NCI-H1694 (cell line): ENCODE measurements around the gene SEPTIN8.
"Not testable (repeated sequence)": the region's sequence is repeated elsewhere in the genome, so short reads cannot be mapped to it uniquely, and the experiment has no call there.

Experiments used
- DNase-seq: peaks from one replicate; lab custom pipeline; 2025; lab: John Stamatoyannopoulos, UW

SEPTIN8 gene

GRCh38 chr5:132812123-132812765 is 35.2 kb upstream of the SEPTIN8 start:
- DNase-seq = peak; percentile 15

DNA sequence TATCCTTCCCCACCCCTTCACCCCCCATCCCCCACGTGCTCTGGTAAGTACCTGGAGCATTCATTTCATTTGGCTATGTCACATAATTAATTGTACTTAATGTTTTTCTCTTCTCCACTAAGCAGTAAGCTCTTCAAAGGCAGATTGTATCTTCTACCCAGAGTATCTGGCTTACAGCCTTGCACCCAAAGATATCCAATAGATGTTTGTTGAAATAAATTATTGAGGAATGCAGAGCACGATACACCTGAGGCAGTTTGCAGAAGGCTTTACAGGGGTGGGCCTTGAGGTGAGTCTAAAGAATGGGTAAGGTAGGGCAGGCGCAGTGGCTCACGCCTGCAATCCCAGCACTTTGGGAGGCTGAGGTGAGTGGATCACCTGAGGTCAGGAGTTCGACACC is 33.6 kb upstream of the SEPTIN8 start:
- no peak for DNase-seq

DNA sequence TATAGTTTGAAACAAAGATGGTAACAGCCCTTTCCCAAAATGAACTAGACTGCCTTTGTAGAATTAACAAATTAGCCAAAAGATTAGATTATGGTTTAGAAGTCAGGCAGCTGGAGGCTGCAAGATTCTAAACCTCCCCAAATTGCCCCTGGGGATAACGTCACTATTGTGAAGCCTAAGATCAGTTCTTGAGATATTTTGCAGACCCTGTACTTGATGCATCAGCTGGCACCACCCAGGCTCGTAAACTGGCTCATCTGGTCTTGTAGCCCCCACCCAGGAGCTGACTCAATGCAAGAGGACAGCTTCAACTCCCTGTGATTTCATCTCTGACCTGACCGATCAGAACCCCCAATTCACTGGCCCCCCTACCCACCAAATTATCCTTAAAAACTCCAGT is 31.8 kb upstream of the SEPTIN8 start:
- DNase-seq = no peak

DNA sequence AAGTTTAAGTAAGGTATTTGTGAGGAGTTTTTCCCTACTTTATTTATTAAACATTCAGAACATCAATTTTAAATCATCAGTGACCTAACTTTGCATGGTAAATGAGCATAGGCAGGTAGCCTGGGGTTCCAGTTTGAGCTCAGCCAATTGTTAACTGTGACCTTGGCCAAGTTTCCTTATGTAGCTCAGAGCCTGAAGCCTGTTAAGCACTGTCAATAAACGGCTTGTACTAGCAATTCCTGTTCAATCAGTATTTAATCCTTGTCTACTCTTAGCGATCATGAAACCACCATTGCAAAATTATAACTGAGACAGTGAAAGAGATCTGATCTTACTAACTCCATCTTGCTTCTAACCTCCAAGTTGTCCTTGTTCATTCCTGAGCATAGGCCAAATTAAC is 31.4 kb upstream of the SEPTIN8 start:
- no peak for DNase-seq

- no peak for DNase-seq
Measured at GRCh38 chr5:132807163-132807838, 30.3 kb upstream of the SEPTIN8 start.

GRCh38 chr5:132806804-132807162 is 29.7 kb upstream of the SEPTIN8 start:
- not testable (repeated sequence) for DNase-seq

DNA sequence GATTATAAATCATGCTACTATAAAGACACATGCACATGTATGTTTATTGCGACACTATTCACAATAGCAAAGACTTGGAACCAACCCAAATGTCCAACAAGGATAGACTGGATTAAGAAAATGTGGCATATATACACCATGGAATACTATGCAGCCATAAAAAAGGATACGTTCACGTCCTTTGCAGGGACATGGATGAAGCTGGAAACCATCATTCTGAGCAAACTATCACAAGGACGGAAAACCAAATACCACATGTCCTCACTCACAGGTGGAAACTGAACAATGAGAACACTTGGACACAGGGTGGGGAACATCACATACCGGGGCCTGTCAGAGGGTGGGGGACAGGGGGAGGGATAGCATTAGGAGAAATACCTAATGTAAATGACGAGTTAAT is 28.8 kb upstream of the SEPTIN8 start:
- DNase-seq = not testable (repeated sequence)

- not testable (repeated sequence) for DNase-seq
Measured at GRCh38 chr5:132804219-132804618, 27.2 kb upstream of the SEPTIN8 start.

DNA sequence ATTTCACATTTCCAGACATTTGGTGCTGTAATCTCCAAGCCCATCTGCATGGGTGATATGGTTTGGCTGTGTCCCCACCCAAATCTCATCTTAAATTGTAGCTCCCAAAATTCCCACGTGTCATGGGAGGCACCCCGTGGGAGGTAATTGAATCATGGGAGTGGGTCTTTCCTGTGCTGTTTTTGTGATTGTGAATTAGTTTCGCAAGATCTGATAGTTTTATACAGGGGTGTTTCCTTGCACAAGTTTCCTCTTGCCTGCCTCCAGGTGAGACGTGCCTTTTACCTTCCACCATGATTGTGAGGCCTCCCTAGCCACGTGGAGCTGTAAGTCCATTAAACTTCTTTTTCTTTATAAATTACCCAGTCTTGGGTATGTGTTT is 25.6 kb upstream of the SEPTIN8 start:
- DNase-seq = not testable (repeated sequence)

- no peak for DNase-seq
Measured at GRCh38 chr5:132802044-132802684, 25.1 kb upstream of the SEPTIN8 start.

- no peak for DNase-seq
Measured at GRCh38 chr5:132800545-132800944, 23.5 kb upstream of the SEPTIN8 start.

GRCh38 chr5:132799392-132799791 is 22.4 kb upstream of the SEPTIN8 start:
- DNase-seq = no peak

GRCh38 chr5:132797651-132798050 is 20.6 kb upstream of the SEPTIN8 start:
- DNase-seq = no peak

DNA sequence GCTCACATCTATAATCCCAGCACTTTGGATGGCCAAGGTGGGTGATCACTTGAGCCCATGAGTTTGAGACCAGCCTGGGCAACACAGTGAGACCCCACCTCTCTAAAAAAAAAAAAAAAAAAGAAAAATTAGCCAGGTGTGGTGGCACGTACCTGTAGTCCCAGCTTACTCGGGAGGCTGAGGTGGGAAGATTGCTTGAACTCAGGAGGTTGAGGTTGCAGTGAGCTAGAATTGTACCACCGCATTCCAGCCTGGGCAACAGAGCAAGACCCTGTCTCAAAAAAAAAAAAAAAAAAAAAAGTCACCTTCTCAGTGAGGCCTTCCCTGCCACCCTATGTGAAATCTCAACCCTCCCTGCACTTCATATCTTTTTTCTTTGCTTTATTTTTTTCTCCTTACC is 14.0 kb upstream of the SEPTIN8 start:
- DNase-seq = no peak

DNA sequence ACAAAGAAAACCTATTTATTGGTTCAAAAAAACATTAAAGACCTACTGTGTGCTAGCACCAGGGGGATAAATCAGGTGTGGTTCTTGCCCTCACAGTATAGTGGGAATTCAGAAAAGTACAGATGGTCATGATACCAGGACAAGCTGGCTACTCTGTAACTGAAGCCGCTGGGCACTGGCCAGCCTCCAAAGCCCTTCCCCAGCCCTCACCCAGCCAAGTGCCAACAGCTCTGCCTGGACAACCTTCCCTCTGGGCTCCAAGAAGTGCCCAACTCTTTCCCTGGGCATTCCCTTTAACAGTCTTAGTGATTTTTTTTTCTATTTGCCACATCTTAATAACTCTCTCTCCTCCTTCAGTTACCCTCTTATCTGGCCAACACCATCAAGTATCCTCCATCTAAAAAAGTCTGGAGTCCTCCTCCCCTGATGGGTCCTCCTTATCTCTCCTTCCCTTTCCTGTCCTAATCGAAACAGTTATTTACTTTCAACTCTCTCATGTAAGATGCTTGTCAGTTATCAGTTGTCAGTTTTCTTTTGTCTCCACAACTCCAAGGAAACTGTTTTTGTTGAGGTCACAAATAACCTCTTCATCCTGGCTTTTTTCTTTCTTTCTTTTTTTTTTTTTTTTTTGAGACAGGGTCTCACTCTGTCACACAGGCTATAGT is 13.3 kb upstream of the SEPTIN8 start:
- DNase-seq = no peak

GRCh38 chr5:132788990-132789886 is 12.2 kb upstream of the SEPTIN8 start:
- no peak for DNase-seq

GRCh38 chr5:132788508-132788907 is 11.5 kb upstream of the SEPTIN8 start:
- DNase-seq = no peak

DNA sequence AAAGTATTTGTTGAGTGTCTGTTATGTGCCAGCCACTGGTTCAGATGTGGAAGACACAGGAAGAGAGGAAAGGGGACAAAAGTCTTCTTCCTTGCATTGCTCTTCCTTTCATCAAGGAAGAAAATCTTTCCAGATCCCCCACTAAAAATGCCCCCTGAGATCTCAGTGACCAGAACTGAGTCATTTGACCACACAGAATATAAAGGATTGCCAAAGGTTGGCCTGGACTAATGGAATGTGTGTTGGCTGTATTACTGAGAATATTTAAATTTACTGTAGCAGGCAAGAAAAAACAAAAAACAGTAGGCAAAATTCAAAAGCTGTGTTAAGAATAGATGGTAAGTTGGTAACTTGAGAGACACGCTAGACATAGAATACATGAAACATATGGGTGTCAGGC is 10.0 kb upstream of the SEPTIN8 start:
- no peak for DNase-seq

DNA sequence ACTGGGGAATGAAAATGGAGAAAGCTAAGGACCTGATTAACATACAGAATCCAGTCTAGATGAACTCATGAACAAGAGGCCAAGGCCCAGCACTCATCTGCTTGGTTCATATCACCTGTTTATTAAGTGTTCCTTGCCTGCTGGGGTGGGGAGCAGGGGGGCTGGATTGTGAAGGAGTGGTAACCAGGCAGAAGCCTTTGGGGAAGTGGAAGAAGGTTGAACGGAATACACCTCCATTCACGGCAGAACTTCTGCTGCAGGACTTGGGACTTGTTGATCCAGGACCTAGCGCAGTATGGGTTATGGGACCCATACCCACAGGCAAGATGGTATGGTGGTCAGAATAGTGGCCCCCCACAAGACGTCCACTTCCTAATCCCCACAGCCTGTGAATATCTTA is 8.8 kb upstream of the SEPTIN8 start:
- DNase-seq = no peak

DNA sequence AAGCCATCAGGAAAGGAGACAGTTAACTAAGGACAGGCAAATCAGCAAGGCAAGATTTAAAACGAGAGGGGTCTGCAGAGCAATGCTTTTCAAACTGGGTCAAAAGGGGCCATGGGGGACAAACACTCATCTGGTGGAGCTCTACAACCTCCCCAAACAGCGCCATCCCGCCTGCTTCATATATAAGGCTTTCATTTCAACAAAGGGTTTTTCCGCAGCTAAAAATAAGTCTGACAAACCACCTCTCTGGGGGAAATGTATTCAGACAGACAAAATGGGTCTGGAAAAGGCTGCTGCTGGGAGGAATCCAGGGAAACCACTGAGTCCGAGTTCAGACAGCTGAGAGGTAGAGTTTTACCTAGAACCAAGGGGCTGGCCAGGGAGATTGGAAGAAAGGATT is 8.3 kb upstream of the SEPTIN8 start:
- DNase-seq = no peak

DNA sequence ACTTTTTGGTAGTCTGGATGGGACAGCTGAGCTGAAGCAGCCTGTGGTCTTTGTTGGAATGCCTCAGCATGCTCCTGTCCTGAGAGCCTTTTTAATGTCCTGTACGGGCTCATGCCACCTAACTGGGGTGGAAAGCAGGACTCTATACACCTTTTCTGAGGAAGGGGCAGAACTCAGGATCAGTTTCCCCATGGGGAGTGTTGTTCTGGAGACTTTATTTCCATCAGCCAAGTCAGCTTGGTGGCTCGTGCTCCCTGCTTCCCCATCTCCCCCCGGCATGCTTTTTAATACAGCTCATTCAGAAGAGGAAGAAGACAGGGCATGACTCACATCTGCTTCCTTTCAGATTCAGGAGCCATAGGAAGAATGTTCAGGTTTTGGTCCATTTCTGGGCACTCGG is 5.1 kb upstream of the SEPTIN8 start:
- DNase-seq = no peak

GRCh38 chr5:132781029-132781428 is 4.0 kb upstream of the SEPTIN8 start:
- no peak for DNase-seq
